ENCODE data around the gene IFIT1B.
"Not testable (repeated sequence)": the region's sequence is repeated elsewhere in the genome, so short reads cannot be mapped to it uniquely, and the experiment has no call there.

Gene IFIT1B

GRCh38 chr10:89404104-89405047 lies 26.5 kb downstream of the IFIT1B start:
- TF ChIP-seq CTCF (IDR thresholded peaks at IDR 0.05; ENCODE audit: poor library complexity, severe bottlenecking), result no peak
- no peak overlapping the region for H3K4me3 ChIP-seq (ENCODE audit: severe bottlenecking)
- H3K27ac ChIP-seq (ENCODE audit: poor library complexity, severe bottlenecking), result no peak overlapping the region
- H3K9me3 ChIP-seq (ENCODE audit: severe bottlenecking), result no peaks in the 10 kb centered on the region
- ATAC-seq (ENCODE audit: low read depth) (no peak), DNase-seq (ENCODE audit: low spot score) (no peak)
- H3K36me3 ChIP-seq (ENCODE audit: low read depth), result no peaks in the 10 kb centered on the region
- H3K4me1 ChIP-seq (ENCODE audit: insufficient read depth, poor library complexity, severe bottlenecking), result no peaks in the 10 kb centered on the region
- H3K27me3 ChIP-seq (ENCODE audit: insufficient read depth, poor library complexity, severe bottlenecking), result no peaks in the 10 kb centered on the region

GRCh38 chr10:89406178-89406577 lies 28.3 kb downstream of the IFIT1B start:
- not testable (repeated sequence) for H3K9me3 ChIP-seq (ENCODE audit: severe bottlenecking); H3K4me1 ChIP-seq (ENCODE audit: insufficient read depth, poor library complexity, severe bottlenecking); H3K27ac ChIP-seq (ENCODE audit: poor library complexity, severe bottlenecking); ATAC-seq (ENCODE audit: low read depth); DNase-seq (ENCODE audit: low spot score); H3K36me3 ChIP-seq (ENCODE audit: low read depth); H3K27me3 ChIP-seq (ENCODE audit: insufficient read depth, poor library complexity, severe bottlenecking); H3K4me3 ChIP-seq (ENCODE audit: severe bottlenecking)

- not testable (repeated sequence) for ATAC-seq (ENCODE audit: low read depth); H3K4me3 ChIP-seq (ENCODE audit: severe bottlenecking); H3K36me3 ChIP-seq (ENCODE audit: low read depth); H3K4me1 ChIP-seq (ENCODE audit: insufficient read depth, poor library complexity, severe bottlenecking); H3K27me3 ChIP-seq (ENCODE audit: insufficient read depth, poor library complexity, severe bottlenecking); DNase-seq (ENCODE audit: low spot score); H3K27ac ChIP-seq (ENCODE audit: poor library complexity, severe bottlenecking); H3K9me3 ChIP-seq (ENCODE audit: severe bottlenecking)
These were observed 29.9 kb downstream of the IFIT1B start for GRCh38 chr10:89407792-89408191.

GRCh38 chr10:89409282-89409681 lies 31.4 kb downstream of the IFIT1B start:
- DNase-seq (ENCODE audit: low spot score); H3K4me1 ChIP-seq (ENCODE audit: insufficient read depth, poor library complexity, severe bottlenecking); ATAC-seq (ENCODE audit: low read depth); H3K4me3 ChIP-seq (ENCODE audit: severe bottlenecking); H3K27ac ChIP-seq (ENCODE audit: poor library complexity, severe bottlenecking); H3K9me3 ChIP-seq (ENCODE audit: severe bottlenecking); H3K27me3 ChIP-seq (ENCODE audit: insufficient read depth, poor library complexity, severe bottlenecking); H3K36me3 ChIP-seq (ENCODE audit: low read depth): not testable (repeated sequence)

- H3K9me3 ChIP-seq (ENCODE audit: severe bottlenecking); ATAC-seq (ENCODE audit: low read depth); H3K4me1 ChIP-seq (ENCODE audit: insufficient read depth, poor library complexity, severe bottlenecking); DNase-seq (ENCODE audit: low spot score); H3K27me3 ChIP-seq (ENCODE audit: insufficient read depth, poor library complexity, severe bottlenecking); H3K27ac ChIP-seq (ENCODE audit: poor library complexity, severe bottlenecking); H3K36me3 ChIP-seq (ENCODE audit: low read depth); H3K4me3 ChIP-seq (ENCODE audit: severe bottlenecking): not testable (repeated sequence)
These were observed 32.7 kb downstream of the IFIT1B start for GRCh38 chr10:89410551-89410950.

- H3K27me3 ChIP-seq (ENCODE audit: insufficient read depth, poor library complexity, severe bottlenecking); H3K27ac ChIP-seq (ENCODE audit: poor library complexity, severe bottlenecking); H3K36me3 ChIP-seq (ENCODE audit: low read depth); H3K4me3 ChIP-seq (ENCODE audit: severe bottlenecking); H3K4me1 ChIP-seq (ENCODE audit: insufficient read depth, poor library complexity, severe bottlenecking); DNase-seq (ENCODE audit: low spot score); H3K9me3 ChIP-seq (ENCODE audit: severe bottlenecking); ATAC-seq (ENCODE audit: low read depth): not testable (repeated sequence)
These were observed 33.3 kb downstream of the IFIT1B start for GRCh38 chr10:89411135-89411534.

GRCh38 chr10:89412276-89412675 lies 34.4 kb downstream of the IFIT1B start:
- not testable (repeated sequence) for H3K4me3 ChIP-seq (ENCODE audit: severe bottlenecking); H3K9me3 ChIP-seq (ENCODE audit: severe bottlenecking); ATAC-seq (ENCODE audit: low read depth); DNase-seq (ENCODE audit: low spot score); H3K36me3 ChIP-seq (ENCODE audit: low read depth); H3K27ac ChIP-seq (ENCODE audit: poor library complexity, severe bottlenecking); H3K27me3 ChIP-seq (ENCODE audit: insufficient read depth, poor library complexity, severe bottlenecking); H3K4me1 ChIP-seq (ENCODE audit: insufficient read depth, poor library complexity, severe bottlenecking)

Measured in RWPE2 (cell line).